HepG2 (cell line): ENCODE data around the gene TSN. TPM values are rescaled to one million over a fixed set of nuclear protein-coding genes. Genes with fewer than 3 reads are reported as not detected.

Source experiments
- ATM ChIP-seq: fragments of 450-650 bp; IDR thresholded peaks from 2 replicates; pipeline ENCODE4 v1.7.1; 2017; ENCODE audit warnings: mild to moderate bottlenecking, borderline replicate concordance
- CBX5 ChIP-seq: sonication (generic); formaldehyde crosslinking; IDR thresholded peaks from 2 replicates; pipeline ENCODE4 v1.4.0; 2020; ENCODE audit warnings: missing genetic modification reagents, borderline replicate concordance
- FOXA1 ChIP-seq, 2 experiments: fragments of 450-650 bp in 1 of 2; sonication (generic) in 1 of 2; formaldehyde crosslinking in 1 of 2; IDR thresholded peaks; 2 replicates each; pipeline versions ENCODE4 v1.4.0 to v1.6.1; 2016 to 2020; ENCODE audit warnings: missing genetic modification reagents in 1 of 2
- GATAD1 ChIP-seq: IDR thresholded peaks from 2 replicates; pipeline ENCODE4 v1.6.1; 2016; ENCODE audit warnings: missing genetic modification reagents, missing compliant biosample characterization
- HMG20B ChIP-seq: conservative IDR thresholded peaks from 2 replicates; pipeline ENCODE4 v1.6.1; 2016; ENCODE audit warnings: missing genetic modification reagents, missing compliant biosample characterization
- MYNN ChIP-seq: sonication (generic); formaldehyde crosslinking; IDR thresholded peaks from 2 replicates; pipeline ENCODE4 v1.4.0; 2020; ENCODE audit warnings: mild to moderate bottlenecking, low read depth, missing genetic modification reagents
- STAG1 ChIP-seq: sonication (generic); formaldehyde crosslinking; IDR thresholded peaks from 2 replicates; pipeline ENCODE4 v1.4.0; 2020; ENCODE audit warnings: missing genetic modification reagents
- U2AF2 ChIP-seq: fragments of 200-400 bp; formaldehyde crosslinking; IDR thresholded peaks from 2 replicates; pipeline ENCODE4 v1.6.1; 2017; ENCODE audit warnings: low read depth, mild to moderate bottlenecking, low read length
- ZNF12 ChIP-seq: sonication (generic); formaldehyde crosslinking; IDR thresholded peaks from 2 replicates; pipeline ENCODE4 v1.5.0; 2020; ENCODE audit warnings: missing genetic modification reagents
- ZNF382 ChIP-seq: sonication (generic); formaldehyde crosslinking; IDR thresholded peaks from 2 replicates; pipeline ENCODE4 v1.5.0; 2020; ENCODE audit warnings: missing genetic modification reagents, mild to moderate bottlenecking, borderline replicate concordance
- ZNF772 ChIP-seq: sonication (generic); formaldehyde crosslinking; IDR thresholded peaks from 2 replicates; pipeline ENCODE4 v1.5.0; 2020; ENCODE audit warnings: mild to moderate bottlenecking, missing genetic modification reagents
- ZNF891 ChIP-seq: sonication (generic); formaldehyde crosslinking; IDR thresholded peaks from 2 replicates; pipeline ENCODE4 v1.5.0; 2020; ENCODE audit warnings: mild to moderate bottlenecking, missing genetic modification reagents
- polyA plus RNA-seq, 8 experiments: library from polyadenylated mRNA; depleted of rRNA in 3 of 8; stranded (reverse) in 7 of 8; unstranded in 1 of 8; fragments of >200 nt; fragmentation: Illumina TruSeq in 4 of 8; extraction: Trizol in 4 of 8; gene quantifications; 2 replicates each; pipeline versions ENCODE4 v1.2.1 to v1.2.3, GENCODE V29; 2011 to 2016; ENCODE audit warnings: low read depth in 4 of 8, missing spikeins in 1 of 8, mixed read lengths in 1 of 8; ENCODE audit not compliant: insufficient read depth in 1 of 8
- total RNA-seq, 5 experiments: library from RNA; depleted of rRNA; stranded (reverse); fragments of >200 nt; fragmentation: Illumina TruSeq; extraction: Trizol; gene quantifications; 2 replicates each; pipeline ENCODE4 v1.2.3, GENCODE V29; 2016; ENCODE audit warnings: low read depth in 1 of 5
- TF ChIP-seq, protein P1 (sequence below): sonication (generic); formaldehyde crosslinking; IDR thresholded peaks from 2 replicates; pipeline ENCODE4 v1.4.0; 2020; ENCODE audit warnings: mild to moderate bottlenecking, missing genetic modification reagents, borderline replicate concordance
- TF ChIP-seq, protein P2 (sequence below): sonication (generic); formaldehyde crosslinking; IDR thresholded peaks from 2 replicates; pipeline ENCODE4 v1.5.1; 2020; ENCODE audit warnings: mild to moderate bottlenecking, missing genetic modification reagents, borderline replicate concordance
- TF ChIP-seq, protein P3 (sequence below): sonication (generic); formaldehyde crosslinking; IDR thresholded peaks from 2 replicates; pipeline ENCODE4 v1.4.0; 2020; ENCODE audit warnings: missing genetic modification reagents, borderline replicate concordance

Gene TSN
- total and polyA plus RNA-seq, 2 of the 13 experiments (the other 11 are each of a cell fraction or from before 2014, with no cell fraction given) = 56.4 to 115 TPM

DNA sequence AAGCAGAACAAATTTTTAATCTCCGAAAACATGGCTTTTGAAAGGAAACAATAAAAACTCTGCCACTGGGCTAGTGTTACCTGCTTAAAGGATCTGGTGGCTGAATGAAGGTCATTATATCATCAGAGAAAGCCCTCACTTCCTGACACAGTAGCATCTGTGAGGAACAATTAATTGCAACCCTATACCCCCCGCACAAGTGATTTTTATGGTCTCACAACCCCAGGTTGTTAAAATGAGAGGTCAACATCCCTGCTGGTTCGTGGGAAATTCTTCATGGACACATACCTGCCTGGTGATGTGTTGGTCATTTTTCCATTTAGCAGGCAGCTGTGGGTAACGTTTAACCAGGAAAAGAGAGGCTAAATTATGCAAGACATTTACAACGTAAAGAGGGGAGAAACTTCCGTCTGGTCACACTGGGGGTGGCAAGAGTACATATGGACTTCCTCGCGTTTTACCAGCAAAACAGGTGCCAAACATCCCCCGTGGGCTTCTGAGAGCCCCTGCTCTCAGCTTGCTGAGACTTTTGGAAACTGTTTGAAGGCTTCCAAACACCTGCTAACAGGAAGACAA is 48.0 kb upstream of the TSN start (continued):
- TF ChIP-seq, protein P1, sequence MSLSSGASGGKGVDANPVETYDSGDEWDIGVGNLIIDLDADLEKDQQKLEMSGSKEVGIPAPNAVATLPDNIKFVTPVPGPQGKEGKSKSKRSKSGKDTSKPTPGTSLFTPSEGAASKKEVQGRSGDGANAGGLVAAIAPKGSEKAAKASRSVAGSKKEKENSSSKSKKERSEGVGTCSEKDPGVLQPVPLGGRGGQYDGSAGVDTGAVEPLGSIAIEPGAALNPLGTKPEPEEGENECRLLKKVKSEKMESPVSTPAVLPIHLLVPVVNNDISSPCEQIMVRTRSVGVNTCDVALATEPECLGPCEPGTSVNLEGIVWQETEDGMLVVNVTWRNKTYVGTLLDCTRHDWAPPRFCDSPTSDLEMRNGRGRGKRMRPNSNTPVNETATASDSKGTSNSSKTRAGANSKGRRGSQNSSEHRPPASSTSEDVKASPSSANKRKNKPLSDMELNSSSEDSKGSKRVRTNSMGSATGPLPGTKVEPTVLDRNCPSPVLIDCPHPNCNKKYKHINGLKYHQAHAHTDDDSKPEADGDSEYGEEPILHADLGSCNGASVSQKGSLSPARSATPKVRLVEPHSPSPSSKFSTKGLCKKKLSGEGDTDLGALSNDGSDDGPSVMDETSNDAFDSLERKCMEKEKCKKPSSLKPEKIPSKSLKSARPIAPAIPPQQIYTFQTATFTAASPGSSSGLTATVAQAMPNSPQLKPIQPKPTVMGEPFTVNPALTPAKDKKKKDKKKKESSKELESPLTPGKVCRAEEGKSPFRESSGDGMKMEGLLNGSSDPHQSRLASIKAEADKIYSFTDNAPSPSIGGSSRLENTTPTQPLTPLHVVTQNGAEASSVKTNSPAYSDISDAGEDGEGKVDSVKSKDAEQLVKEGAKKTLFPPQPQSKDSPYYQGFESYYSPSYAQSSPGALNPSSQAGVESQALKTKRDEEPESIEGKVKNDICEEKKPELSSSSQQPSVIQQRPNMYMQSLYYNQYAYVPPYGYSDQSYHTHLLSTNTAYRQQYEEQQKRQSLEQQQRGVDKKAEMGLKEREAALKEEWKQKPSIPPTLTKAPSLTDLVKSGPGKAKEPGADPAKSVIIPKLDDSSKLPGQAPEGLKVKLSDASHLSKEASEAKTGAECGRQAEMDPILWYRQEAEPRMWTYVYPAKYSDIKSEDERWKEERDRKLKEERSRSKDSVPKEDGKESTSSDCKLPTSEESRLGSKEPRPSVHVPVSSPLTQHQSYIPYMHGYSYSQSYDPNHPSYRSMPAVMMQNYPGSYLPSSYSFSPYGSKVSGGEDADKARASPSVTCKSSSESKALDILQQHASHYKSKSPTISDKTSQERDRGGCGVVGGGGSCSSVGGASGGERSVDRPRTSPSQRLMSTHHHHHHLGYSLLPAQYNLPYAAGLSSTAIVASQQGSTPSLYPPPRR = no peak
- TF ChIP-seq ZNF12 (CRISPR knock-in tag) (no peak), ZNF382 (CRISPR knock-in tag) (no peak), STAG1 (CRISPR knock-in tag) (no peak), CBX5 (CRISPR knock-in tag) (no peak), U2AF2 (no peak), HMG20B (CRISPR knock-in tag) (no peak; the same call in 1 of the 2 replicates), MYNN (CRISPR knock-in tag) (no peak), GATAD1 (CRISPR knock-in tag) (0 out of 2 replicates have a peak, but pooled peaks have one; percentile 15), FOXA1 (IDR thresholded peaks at IDR 0.05) (no peak), FOXA1 (CRISPR knock-in tag; IDR thresholded peaks at IDR 0.05) (no peak), ZNF772 (0 out of 2 replicates have a peak, but pooled peaks have one; percentile 35), ZNF891 (CRISPR knock-in tag) (no peak), ATM (no peak)
- TF ChIP-seq, protein P2, sequence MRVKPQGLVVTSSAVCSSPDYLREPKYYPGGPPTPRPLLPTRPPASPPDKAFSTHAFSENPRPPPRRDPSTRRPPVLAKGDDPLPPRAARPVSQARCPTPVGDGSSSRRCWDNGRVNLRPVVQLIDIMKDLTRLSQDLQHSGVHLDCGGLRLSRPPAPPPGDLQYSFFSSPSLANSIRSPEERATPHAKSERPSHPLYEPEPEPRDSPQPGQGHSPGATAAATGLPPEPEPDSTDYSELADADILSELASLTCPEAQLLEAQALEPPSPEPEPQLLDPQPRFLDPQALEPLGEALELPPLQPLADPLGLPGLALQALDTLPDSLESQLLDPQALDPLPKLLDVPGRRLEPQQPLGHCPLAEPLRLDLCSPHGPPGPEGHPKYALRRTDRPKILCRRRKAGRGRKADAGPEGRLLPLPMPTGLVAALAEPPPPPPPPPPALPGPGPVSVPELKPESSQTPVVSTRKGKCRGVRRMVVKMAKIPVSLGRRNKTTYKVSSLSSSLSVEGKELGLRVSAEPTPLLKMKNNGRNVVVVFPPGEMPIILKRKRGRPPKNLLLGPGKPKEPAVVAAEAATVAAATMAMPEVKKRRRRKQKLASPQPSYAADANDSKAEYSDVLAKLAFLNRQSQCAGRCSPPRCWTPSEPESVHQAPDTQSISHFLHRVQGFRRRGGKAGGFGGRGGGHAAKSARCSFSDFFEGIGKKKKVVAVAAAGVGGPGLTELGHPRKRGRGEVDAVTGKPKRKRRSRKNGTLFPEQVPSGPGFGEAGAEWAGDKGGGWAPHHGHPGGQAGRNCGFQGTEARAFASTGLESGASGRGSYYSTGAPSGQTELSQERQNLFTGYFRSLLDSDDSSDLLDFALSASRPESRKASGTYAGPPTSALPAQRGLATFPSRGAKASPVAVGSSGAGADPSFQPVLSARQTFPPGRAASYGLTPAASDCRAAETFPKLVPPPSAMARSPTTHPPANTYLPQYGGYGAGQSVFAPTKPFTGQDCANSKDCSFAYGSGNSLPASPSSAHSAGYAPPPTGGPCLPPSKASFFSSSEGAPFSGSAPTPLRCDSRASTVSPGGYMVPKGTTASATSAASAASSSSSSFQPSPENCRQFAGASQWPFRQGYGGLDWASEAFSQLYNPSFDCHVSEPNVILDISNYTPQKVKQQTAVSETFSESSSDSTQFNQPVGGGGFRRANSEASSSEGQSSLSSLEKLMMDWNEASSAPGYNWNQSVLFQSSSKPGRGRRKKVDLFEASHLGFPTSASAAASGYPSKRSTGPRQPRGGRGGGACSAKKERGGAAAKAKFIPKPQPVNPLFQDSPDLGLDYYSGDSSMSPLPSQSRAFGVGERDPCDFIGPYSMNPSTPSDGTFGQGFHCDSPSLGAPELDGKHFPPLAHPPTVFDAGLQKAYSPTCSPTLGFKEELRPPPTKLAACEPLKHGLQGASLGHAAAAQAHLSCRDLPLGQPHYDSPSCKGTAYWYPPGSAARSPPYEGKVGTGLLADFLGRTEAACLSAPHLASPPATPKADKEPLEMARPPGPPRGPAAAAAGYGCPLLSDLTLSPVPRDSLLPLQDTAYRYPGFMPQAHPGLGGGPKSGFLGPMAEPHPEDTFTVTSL (CRISPR knock-in tag) = 0 out of 2 replicates have a peak, but pooled peaks have one; percentile 15
- TF ChIP-seq, protein P3, sequence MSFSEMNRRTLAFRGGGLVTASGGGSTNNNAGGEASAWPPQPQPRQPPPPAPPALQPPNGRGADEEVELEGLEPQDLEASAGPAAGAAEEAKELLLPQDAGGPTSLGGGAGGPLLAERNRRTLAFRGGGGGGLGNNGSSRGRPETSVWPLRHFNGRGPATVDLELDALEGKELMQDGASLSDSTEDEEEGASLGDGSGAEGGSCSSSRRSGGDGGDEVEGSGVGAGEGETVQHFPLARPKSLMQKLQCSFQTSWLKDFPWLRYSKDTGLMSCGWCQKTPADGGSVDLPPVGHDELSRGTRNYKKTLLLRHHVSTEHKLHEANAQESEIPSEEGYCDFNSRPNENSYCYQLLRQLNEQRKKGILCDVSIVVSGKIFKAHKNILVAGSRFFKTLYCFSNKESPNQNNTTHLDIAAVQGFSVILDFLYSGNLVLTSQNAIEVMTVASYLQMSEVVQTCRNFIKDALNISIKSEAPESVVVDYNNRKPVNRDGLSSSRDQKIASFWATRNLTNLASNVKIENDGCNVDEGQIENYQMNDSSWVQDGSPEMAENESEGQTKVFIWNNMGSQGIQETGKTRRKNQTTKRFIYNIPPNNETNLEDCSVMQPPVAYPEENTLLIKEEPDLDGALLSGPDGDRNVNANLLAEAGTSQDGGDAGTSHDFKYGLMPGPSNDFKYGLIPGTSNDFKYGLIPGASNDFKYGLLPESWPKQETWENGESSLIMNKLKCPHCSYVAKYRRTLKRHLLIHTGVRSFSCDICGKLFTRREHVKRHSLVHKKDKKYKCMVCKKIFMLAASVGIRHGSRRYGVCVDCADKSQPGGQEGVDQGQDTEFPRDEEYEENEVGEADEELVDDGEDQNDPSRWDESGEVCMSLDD = no peak
